Kidney (tissue), 14 donors: ENCODE results near the gene PPFIA4. TPM values are rescaled to one million over a fixed set of nuclear protein-coding genes. Genes with fewer than 3 reads are reported as not detected.

Experiments
- DNase-seq, 5 donors: peaks; one replicate each; pipeline ENCODE4 v3.0.0-alpha.2; 2013 to 2020
- FAIRE-seq: peaks from 2 replicates; lab custom pipeline; 2012; peaks lifted over from hg19 to GRCh38; lab: Jason Lieb, UNC
- H3K27ac ChIP-seq, 2 donors: one replicate each; pipeline ENCODE4 v1.7.0; 2013; ENCODE audit warnings: low read depth in 2 of 2, low read length in 2 of 2, inconsistent platforms in 1 of 2
- H3K27me3 ChIP-seq: one replicate; pipeline ENCODE4 v1.7.1; 2013; ENCODE audit warnings: low read length, inconsistent platforms; ENCODE audit not compliant: control insufficient read depth, insufficient read depth
- H3K36me3 ChIP-seq, 3 donors: one replicate each; pipeline versions ENCODE4 v1.7.0 to v1.7.1; 2013; ENCODE audit warnings: low read length in 3 of 3, control low read depth in 1 of 3, inconsistent platforms in 1 of 3; ENCODE audit not compliant: insufficient read depth in 3 of 3, control insufficient read depth in 2 of 3
- H3K4me1 ChIP-seq, 3 donors: one replicate each; pipeline versions ENCODE4 v1.7.0 to v1.7.1; 2013; ENCODE audit warnings: low read length in 3 of 3, inconsistent platforms in 1 of 3, low read depth in 1 of 3; ENCODE audit not compliant: control insufficient read depth in 2 of 3, insufficient read depth in 2 of 3
- H3K4me3 ChIP-seq, 3 donors: one replicate each; pipeline versions ENCODE4 v1.7.0 to v1.8.1; 2013; ENCODE audit warnings: low read length in 3 of 3, control low read depth in 1 of 3, inconsistent platforms in 1 of 3
- H3K9ac ChIP-seq, 3 donors: one replicate each; pipeline versions ENCODE4 v1.7.0 to v1.7.1; 2013; ENCODE audit warnings: low read length in 3 of 3, control low read depth in 1 of 3, inconsistent platforms in 1 of 3
- H3K9me3 ChIP-seq, 3 donors: one replicate each; pipeline versions ENCODE4 v1.7.0 to v1.7.1; 2013; ENCODE audit warnings: low read length in 3 of 3, control low read depth in 1 of 3, inconsistent platforms in 1 of 3; ENCODE audit not compliant: control insufficient read depth in 2 of 3, insufficient read depth in 1 of 3
- CTCF ChIP-seq: IDR thresholded peaks from 3 replicates; pipeline ENCODE4 v1.5.1; 2012; ENCODE audit warnings: mild to moderate bottlenecking, moderate library complexity, borderline replicate concordance; ENCODE audit not compliant: insufficient read depth; ENCODE audit errors: extremely low read depth
- intact Hi-C: fragments of 100-400 bp; cut with DNase I; formaldehyde crosslinking; loops from one replicate; pipeline ENCODE4 v1.11.1; 2022
- polyA plus RNA-seq: library from polyadenylated mRNA; stranded (reverse); fragments of 350-450 nt; fragmentation: Illumina TruSeq; extraction: RNeasy Lipid Tissue Mini Kit (QIAGEN cat#74804); gene quantifications from one replicate; pipeline ENCODE4 v1.2.3, GENCODE V29; 2014; ENCODE audit warnings: low read depth, low replicate concordance; ENCODE audit not compliant: insufficient read depth
- total RNA-seq: library from RNA; stranded (reverse); fragmentation: NEBNext Ultra II Directional; extraction: Animal tissue kit (Norgen Biotek cat#: 25700); gene quantifications from one replicate; pipeline ENCODE4 v1.2.1, GENCODE V29; 2021
- donor health status: control.
- donor health status: control.
- donor health status: control.
- donor health status: control.
- donor health status: control.
- donor health status: DM: yes; HTN: yes; CAD: no.
- donor health status: Normal renal cell carcinoma (clear cell type).

The PPFIA4 gene
- total and polyA plus RNA-seq, 2 donors from 2014 or later, result 1.7 to 5.2 TPM

- Histone ChIP-seq H3K9me3 (peaks cover 0 to 11% (median 2%) of the 10 kb centered on the region in 3 donors), H3K27ac (no peak overlapping the region), H3K9ac (no peak overlapping the region), H3K4me3 (no peak overlapping the region), H3K27me3 (no peaks in the 10 kb centered on the region), H3K4me1 (peaks cover 0 to 4% (median 0%) of the 10 kb centered on the region in 3 donors), H3K36me3 (no peaks in the 10 kb centered on the region)
- TF ChIP-seq CTCF, result no peak
- DNase-seq (no peak), FAIRE-seq (no peak)
- intact Hi-C loops, result no loop called here
Measured at GRCh38 chr1:203095061-203095690, 68.9 kb downstream of the PPFIA4 start.

GRCh38 chr1:203096566-203096965 is 70.3 kb downstream of the PPFIA4 start:
- intact Hi-C loops, result no loop called here
- TF ChIP-seq CTCF, result no peak
- no peaks in the 10 kb centered on the region for H3K27me3 ChIP-seq
- H3K4me1 ChIP-seq, result peaks cover 0 to 6% (median 0%) of the 10 kb centered on the region in 3 donors
- peaks cover 0 to 11% (median 2%) of the 10 kb centered on the region in 3 donors for H3K9me3 ChIP-seq
- H3K4me3 ChIP-seq, result no peak overlapping the region
- no peak overlapping the region for H3K27ac ChIP-seq
- no peaks in the 10 kb centered on the region for H3K36me3 ChIP-seq
- FAIRE-seq, result no peak
- no peak for DNase-seq
- no peak overlapping the region for H3K9ac ChIP-seq

GRCh38 chr1:203097001-203097400 is 70.7 kb downstream of the PPFIA4 start:
- peaks cover 0 to 9% (median 0%) of the 10 kb centered on the region in 3 donors for H3K4me1 ChIP-seq
- no peaks in the 10 kb centered on the region for H3K27me3 ChIP-seq
- FAIRE-seq (no peak), DNase-seq (no peak)
- no peak overlapping the region for H3K4me3 ChIP-seq
- H3K9ac ChIP-seq, result no peak overlapping the region
- intact Hi-C loops, result no loop called here
- H3K36me3 ChIP-seq, result no peaks in the 10 kb centered on the region
- no peak overlapping the region for H3K27ac ChIP-seq
- no peak for TF ChIP-seq CTCF
- peaks cover 0 to 11% (median 2%) of the 10 kb centered on the region in 3 donors for H3K9me3 ChIP-seq

- TF ChIP-seq CTCF, result no peak
- no peak overlapping the region for H3K9ac ChIP-seq
- intact Hi-C loops, result no loop called here
- no peaks in the 10 kb centered on the region for H3K36me3 ChIP-seq
- H3K4me3 ChIP-seq, result no peak overlapping the region
- no peak for DNase-seq
- no peaks in the 10 kb centered on the region for H3K27me3 ChIP-seq
- H3K27ac ChIP-seq, result no peak overlapping the region
- H3K9me3 ChIP-seq, result peaks cover 0 to 11% (median 2%) of the 10 kb centered on the region in 3 donors
- FAIRE-seq, result no peak
- H3K4me1 ChIP-seq, result peaks cover 0 to 11% (median 0%) of the 10 kb centered on the region in 3 donors
Measured at GRCh38 chr1:203098445-203098844, 72.2 kb downstream of the PPFIA4 start.
